Measurements from ENCODE around the gene BDH2. TPM values are rescaled to one million over a fixed set of nuclear protein-coding genes. Genes with fewer than 3 reads are reported as not detected.
A peak's percentile ranks its signal among the peaks of the same experiment; 100 is the strongest.

BDH2 gene
- total RNA-seq, 1 donor from 2014 or later: 5.1 TPM

DNA sequence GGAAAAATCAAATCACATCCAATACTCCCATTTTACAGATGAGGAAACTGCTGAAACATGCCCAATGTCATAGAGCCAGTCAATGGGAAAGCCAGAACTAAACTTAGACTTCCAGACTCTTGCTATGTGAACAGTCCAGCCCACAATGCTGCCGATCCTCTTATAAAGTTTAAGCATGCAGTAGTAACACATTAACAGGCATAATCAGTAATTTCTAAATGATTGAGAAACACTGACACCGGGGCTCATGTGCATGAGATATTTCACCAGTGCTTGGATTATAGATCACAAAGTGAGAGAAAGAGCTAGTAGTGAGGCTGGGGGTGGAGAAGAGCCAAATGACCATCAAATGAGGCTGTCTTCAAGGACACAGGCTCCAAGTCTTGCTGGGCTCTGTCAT lies 2.5 kb downstream of the BDH2 start:
- Mint-ChIP-seq H3K27ac (no peak overlapping the region), H3K4me3 (no peak overlapping the region), H3K36me3 (ENCODE audit: low read depth) (peaks cover 2% of the 10 kb centered on the region), H3K4me1 (peaks cover 19% of the 10 kb centered on the region), H3K27me3 (no peaks in the 10 kb centered on the region), H3K9me3 (no peaks in the 10 kb centered on the region)
- TF ChIP-seq, protein P1, sequence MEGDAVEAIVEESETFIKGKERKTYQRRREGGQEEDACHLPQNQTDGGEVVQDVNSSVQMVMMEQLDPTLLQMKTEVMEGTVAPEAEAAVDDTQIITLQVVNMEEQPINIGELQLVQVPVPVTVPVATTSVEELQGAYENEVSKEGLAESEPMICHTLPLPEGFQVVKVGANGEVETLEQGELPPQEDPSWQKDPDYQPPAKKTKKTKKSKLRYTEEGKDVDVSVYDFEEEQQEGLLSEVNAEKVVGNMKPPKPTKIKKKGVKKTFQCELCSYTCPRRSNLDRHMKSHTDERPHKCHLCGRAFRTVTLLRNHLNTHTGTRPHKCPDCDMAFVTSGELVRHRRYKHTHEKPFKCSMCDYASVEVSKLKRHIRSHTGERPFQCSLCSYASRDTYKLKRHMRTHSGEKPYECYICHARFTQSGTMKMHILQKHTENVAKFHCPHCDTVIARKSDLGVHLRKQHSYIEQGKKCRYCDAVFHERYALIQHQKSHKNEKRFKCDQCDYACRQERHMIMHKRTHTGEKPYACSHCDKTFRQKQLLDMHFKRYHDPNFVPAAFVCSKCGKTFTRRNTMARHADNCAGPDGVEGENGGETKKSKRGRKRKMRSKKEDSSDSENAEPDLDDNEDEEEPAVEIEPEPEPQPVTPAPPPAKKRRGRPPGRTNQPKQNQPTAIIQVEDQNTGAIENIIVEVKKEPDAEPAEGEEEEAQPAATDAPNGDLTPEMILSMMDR (IDR thresholded peaks at IDR 0.05): no peak
- ATAC-seq (ENCODE audit: low read depth) (no peak), DNase-seq (no peak)
- ChIA-PET CTCF (interaction anchor here (1.2 kb wide), 1 partner anchor 13 kb away, joined by 4 read pairs; no protein-coding TSS in a partner anchor), POLR2A (no interaction called here)
- intact Hi-C loops (cut with micrococcal nuclease): loop anchor here (5.0 to 10.0 kb wide), 2 partner anchors 230 to 412 kb away; partner anchors contain the start of gene CISD2

DNA sequence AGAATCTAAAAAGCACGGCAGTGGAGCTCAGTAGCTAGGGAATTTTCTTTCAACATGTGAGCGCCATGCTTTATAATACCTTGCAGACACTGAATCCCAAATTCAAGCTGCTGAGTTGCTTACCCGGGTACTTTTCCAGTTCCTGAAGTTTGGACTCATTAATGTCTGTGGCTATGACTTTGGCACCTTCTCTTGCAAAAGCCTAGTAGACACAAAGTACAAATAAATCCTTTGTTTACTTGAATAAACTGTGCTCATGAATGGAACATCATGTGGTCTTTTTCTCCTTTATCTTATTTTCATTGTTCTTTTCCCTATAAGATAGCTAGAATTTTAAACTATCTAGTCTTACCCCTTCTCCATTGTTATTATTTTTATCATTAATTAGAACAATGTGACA lies 4.6 kb downstream of the BDH2 start:
- Mint-ChIP-seq H3K4me1 (peaks cover 27% of the 10 kb centered on the region), H3K4me3 (no peak overlapping the region), H3K27me3 (no peaks in the 10 kb centered on the region), H3K27ac (no peak overlapping the region), H3K36me3 (ENCODE audit: low read depth) (peaks cover 9% of the 10 kb centered on the region), H3K9me3 (no peaks in the 10 kb centered on the region)
- intact Hi-C loops (cut with micrococcal nuclease): loop anchor here (5.0 to 10.0 kb wide), 2 partner anchors 228 to 410 kb away; partner anchors contain the start of gene CISD2
- DNase-seq (no peak), ATAC-seq (ENCODE audit: low read depth) (no peak)
- TF ChIP-seq, protein P1 (IDR thresholded peaks at IDR 0.05): no peak
- CTCF ChIA-PET: interaction anchor here (1.2 kb wide), 1 partner anchor 51 kb away, joined by 3 read pairs; no protein-coding TSS in a partner anchor
- POLR2A ChIA-PET: interaction anchor here (1.4 kb wide), 1 partner anchor 267 kb away, joined by 3 read pairs; the partner anchor contains the start of gene UBE2D3

DNA sequence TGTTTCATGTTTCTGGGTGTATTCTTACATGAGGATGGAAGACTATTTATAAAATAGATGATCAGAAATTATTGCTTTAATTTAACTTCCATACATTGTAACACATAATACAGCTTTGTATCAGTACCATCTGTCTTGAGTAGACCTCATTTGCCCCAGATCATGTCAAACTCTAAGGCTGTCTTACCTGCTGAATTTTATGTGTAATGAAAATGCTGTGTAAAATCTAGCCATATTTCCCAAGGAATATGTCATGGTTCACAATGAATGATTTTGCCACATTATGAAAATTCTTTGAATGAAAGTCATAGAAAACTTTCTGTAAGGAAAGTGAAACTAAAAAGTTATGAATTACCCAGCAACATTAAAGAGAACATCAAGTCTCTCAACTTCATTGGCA lies 7.4 kb downstream of the BDH2 start:
- Mint-ChIP-seq H3K4me3 (no peak overlapping the region), H3K36me3 (ENCODE audit: low read depth) (peaks cover 19% of the 10 kb centered on the region), H3K27me3 (no peaks in the 10 kb centered on the region), H3K27ac (peak overlapping the region; percentile 6), H3K9me3 (no peaks in the 10 kb centered on the region), H3K4me1 (peaks cover 12% of the 10 kb centered on the region)
- TF ChIP-seq, protein P1 (IDR thresholded peaks at IDR 0.05): no peak
- CTCF ChIA-PET: interaction anchor here (0.7 to 4.0 kb wide), 14 partner anchors 8 to 592 kb away, joined by 3 to 21 read pairs (median 5); partner anchors contain the start of genes BDH2, NFKB1 and SLC9B2
- intact Hi-C loops (cut with micrococcal nuclease): loop anchor here (10.0 kb wide), 1 partner anchor 407 kb away; no protein-coding TSS in a partner anchor
- DNase-seq (no peak), ATAC-seq (ENCODE audit: low read depth) (no peak)
- POLR2A ChIA-PET: no interaction called here

DNA sequence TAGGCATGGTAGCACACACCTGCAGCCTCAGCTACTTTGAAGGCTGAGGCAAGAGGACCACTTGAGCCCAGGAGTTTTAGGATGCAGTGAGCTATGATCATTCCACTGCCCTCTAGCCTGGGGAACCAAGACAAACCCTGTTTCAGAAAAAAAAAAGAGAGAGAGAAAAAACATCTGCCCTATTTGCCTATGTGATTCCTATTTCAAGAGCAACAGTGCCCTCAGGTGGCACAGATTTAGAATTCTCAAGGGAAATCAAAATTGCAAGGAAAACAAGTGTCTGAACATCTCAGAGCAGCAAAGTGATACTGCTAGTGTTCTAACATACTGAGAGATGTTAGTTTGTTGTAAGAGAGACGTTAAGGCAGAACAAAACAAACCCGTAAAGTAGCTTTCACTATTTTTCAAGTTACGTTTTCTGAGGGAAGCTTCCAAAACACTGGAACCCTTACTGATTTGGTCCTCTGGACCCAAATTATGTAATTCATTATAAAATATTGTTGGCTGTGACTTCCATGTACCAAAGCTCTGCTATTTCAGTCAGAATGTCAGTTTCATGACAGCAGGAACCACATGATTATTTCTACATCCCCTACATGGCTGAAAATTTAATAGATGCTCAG lies 7.9 kb downstream of the BDH2 start:
- H3K9me3 Mint-ChIP-seq: no peaks in the 10 kb centered on the region
- ChIA-PET CTCF (interaction anchor here (0.6 to 4.0 kb wide), 16 partner anchors 8 to 471 kb away, joined by 3 to 21 read pairs (median 5); partner anchors contain the start of genes BDH2, SLC9B2 and UBE2D3), POLR2A (no interaction called here)
- H3K27ac Mint-ChIP-seq: no peak overlapping the region
- H3K36me3 Mint-ChIP-seq (ENCODE audit: low read depth): peaks cover 24% of the 10 kb centered on the region
- DNase-seq (no peak), ATAC-seq (ENCODE audit: low read depth) (peak; percentile 88)
- H3K4me1 Mint-ChIP-seq: peaks cover 12% of the 10 kb centered on the region
- no peaks in the 10 kb centered on the region for H3K27me3 Mint-ChIP-seq
- H3K4me3 Mint-ChIP-seq: no peak overlapping the region
- TF ChIP-seq, protein P1 (IDR thresholded peaks at IDR 0.05): peak; percentile 38
- intact Hi-C loops (cut with micrococcal nuclease): loop anchor here (1.0 to 10.0 kb wide), 5 partner anchors 15 to 660 kb away; partner anchors contain the start of gene SLC9B2

DNA sequence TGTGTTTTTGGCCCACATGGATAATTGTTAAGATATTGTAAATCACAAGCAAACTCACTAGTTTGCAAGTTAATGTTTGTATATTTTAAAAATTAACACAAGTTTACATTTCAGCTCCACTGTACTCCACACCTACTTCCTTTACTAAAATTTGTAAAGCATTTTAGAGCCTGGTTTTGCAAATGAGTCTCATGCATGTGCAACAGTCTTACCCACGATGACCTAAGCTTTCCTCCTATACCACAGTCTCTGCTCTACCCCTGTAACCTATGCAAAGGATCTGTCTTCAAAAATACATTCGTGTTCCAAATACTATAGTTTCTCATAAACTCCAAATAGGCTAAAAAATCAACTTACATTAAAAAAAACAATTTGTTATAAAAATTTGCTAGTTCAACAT lies 10.2 kb downstream of the BDH2 start:
- Mint-ChIP-seq H3K36me3 (ENCODE audit: low read depth) (peaks cover 28% of the 10 kb centered on the region), H3K9me3 (no peaks in the 10 kb centered on the region), H3K27me3 (no peaks in the 10 kb centered on the region), H3K27ac (no peak overlapping the region), H3K4me1 (peaks cover 12% of the 10 kb centered on the region), H3K4me3 (no peak overlapping the region)
- TF ChIP-seq, protein P1 (IDR thresholded peaks at IDR 0.05): no peak
- no peak for ATAC-seq (ENCODE audit: low read depth)
- intact Hi-C loops (cut with micrococcal nuclease): no loop called here
- DNase-seq: no peak
- ChIA-PET CTCF (interaction anchor here (1.0 to 4.0 kb wide), 3 partner anchors 10 to 469 kb away, joined by 3 to 21 read pairs (median 19); partner anchors contain the start of gene BDH2), POLR2A (interaction anchor here (2.3 kb wide), 1 partner anchor 12 kb away, joined by 7 read pairs; the partner anchor contains the start of gene SLC9B2)
